ENCODE results near the gene DCANP1.

Gene DCANP1

DNA sequence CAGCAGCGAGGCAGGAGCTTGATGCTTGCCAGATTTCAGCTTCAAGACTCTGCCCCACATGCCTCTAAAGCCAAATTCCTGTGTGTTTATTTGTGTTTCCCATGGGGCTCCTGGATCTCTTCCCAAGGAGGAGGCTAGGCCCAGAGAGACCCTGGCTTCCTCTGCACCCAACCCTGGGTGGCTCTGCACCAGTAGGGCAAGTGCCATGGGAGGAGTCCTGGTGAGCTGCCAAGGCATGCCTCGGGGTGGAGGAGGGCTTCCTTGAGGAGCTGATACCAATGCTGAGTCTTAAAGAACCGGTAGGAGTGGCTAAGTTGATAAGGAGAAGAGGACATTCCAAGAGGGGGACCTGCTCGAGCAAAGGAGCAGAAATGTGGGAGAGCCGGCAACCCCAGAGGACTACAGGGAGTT lies 11.8 kb upstream of the DCANP1 start:
- in situ Hi-C loops (cut with MboI; ENCODE audit: low sequenced_read_pairs) = loop anchor here (25.0 kb wide), 1 partner anchor 378 kb away; the partner anchor contains the start of gene SLC25A48

DNA sequence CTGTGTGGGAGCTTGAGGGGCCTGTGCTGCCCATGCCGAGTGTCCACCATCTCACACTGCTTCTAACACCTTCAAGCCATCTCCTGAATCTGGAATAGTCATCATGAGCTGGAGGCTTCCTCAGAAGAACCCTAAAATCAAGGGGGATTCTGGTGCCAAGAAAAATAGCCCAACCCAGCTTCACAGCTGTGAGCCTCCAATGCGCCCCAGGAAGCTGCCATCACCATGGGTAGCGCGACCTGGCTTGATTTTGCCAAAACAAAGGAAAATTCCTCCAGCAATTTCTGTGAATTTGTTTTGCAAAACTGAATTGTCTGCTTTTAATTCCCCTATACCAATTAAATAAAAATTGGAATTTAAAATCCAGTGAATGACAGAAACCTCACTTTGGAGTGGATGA lies 11.2 kb upstream of the DCANP1 start:
- in situ Hi-C loops (cut with MboI; ENCODE audit: low sequenced_read_pairs) = loop anchor here (25.0 kb wide), 1 partner anchor 379 kb away; the partner anchor contains the start of gene SLC25A48

DNA sequence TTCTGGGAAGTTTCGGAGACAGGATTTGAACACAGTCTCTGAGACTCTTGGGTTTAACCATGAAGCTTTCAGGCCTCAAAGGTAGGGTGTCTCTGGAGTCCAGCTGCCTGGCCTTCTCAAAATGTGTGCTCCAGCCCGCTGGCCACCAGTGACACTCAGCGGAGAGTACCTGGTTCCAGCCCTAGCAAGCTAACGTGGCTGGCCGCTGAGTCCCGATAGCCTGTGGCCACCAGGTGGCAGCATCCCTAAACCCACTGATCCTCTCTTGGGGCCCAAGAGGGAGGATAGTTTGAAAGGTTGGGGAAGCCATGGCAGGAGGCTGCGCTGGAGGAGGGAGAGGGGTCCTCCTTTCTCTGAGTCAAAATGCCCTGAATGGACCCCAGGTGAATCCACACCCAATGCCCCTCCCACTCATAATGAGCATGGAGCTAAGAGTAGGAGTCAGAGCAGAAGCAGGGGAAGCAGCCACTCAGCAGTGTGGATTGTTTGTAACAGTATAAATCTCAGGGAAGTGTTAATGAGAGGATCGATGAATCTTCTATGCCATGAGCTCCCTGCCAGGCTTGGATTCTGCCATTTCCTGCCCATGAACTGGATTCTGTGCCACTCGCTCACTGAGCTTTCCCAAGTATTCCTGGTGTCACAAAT lies 10.4 kb upstream of the DCANP1 start:
- in situ Hi-C loops (cut with MboI; ENCODE audit: low sequenced_read_pairs) = loop anchor here (25.0 kb wide), 1 partner anchor 380 kb away; the partner anchor contains the start of gene SLC25A48

DNA sequence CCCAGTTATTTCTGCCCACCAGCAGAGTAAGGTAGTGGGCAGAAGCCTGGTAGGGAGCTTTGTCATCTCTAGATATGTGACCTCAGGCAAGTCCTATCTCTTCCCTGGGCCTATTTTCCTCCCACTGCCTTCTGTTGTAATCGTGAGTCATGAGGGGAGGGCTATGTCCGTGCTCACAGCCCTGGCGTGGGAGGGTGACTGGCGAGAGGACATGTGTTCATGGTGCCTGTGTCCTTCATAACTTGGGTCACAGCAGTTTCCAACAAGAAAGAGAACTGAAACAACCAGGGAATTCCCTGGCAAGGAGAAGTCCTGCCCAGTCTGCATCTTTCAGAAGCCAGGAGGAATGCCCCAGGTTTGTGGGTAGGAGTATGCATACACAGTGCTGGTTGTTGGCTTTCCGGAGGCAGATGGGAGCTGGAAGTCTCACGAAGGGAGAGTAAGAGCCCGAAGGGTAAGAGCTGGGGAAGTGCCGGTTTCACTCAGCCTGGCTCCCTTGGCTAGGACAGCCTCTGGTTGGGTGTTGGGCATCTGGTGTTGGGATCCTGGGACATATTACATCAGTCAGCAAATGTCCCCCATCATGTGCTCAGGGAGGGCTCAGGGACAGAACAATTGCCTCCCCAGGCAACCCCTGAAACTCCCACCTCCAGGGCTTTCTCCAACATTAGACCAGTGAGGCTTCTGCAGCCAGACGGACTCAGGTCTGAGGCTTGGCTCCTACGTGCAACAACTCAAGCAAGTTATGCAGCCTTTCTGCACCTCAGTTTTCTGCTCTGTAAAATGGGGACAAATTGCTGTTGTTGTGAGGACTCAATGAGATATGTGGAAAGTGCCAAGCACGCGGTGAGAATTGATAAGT lies 9.3 kb upstream of the DCANP1 start:
- in situ Hi-C loops (cut with MboI; ENCODE audit: low sequenced_read_pairs) = loop anchor here (25.0 kb wide), 1 partner anchor 381 kb away; the partner anchor contains the start of gene SLC25A48

DNA sequence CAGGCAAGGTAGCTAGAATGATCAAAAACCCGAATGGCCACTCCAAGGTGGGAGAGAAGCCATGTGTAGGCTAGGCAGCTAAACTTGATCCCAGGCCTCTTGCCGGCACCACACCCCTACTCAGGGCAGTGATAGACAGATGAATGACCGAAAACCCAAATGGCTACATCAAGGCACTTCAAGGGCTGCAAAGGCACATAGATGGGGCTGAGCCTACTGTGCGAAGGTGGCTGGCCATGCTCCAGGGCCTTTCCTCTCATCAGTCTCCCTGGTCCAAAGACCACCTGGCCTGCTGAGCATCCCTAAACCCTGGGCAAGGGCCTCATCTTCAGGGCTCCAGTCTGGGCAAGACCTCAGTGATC lies 8.7 kb upstream of the DCANP1 start:
- in situ Hi-C loops (cut with MboI; ENCODE audit: low sequenced_read_pairs) = loop anchor here (25.0 kb wide), 1 partner anchor 381 kb away; the partner anchor contains the start of gene SLC25A48

DNA sequence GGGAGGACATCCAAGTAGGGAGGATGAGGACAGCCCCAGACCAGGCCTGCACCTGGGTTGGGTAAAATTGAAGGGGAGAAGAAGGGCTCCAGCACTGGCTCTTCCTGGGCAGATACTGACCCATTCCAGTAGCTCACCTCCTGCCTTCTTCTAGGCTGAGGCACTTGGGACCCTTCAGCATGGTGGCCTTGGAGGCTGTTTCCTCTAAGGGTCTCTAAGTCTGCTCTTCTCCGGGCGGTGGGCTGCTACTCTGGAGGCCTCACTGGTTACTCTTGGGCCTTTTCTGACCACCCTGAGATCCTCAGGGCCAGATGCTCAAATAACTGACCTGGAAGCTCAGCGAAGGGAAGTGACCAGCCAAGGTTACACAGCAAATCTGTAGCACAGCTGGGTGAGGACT lies 7.8 kb upstream of the DCANP1 start:
- in situ Hi-C loops (cut with MboI; ENCODE audit: low sequenced_read_pairs) = loop anchor here (25.0 kb wide), 1 partner anchor 382 kb away; the partner anchor contains the start of gene SLC25A48

DNA sequence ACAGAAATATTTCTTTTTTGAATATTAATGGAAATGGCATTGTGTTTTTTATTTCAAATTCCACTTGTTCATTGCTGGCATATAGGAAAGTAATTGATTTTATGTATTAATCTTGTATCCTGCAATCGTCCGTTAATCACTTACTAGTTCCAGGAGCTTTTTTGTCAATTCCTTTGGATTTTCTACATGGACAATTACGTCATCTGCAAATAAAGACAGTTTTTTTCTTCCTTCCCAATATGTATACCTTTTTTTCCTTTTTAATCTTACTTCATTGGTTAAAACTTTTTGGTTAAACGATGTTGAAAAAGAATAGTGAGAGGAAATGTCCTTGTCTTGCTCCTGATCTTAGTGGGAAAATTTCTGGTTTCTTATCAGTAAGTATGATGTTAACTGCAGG lies 6.5 kb upstream of the DCANP1 start:
- in situ Hi-C loops (cut with MboI; ENCODE audit: low sequenced_read_pairs) = loop anchor here (25.0 kb wide), 1 partner anchor 384 kb away; the partner anchor contains the start of gene SLC25A48

DNA sequence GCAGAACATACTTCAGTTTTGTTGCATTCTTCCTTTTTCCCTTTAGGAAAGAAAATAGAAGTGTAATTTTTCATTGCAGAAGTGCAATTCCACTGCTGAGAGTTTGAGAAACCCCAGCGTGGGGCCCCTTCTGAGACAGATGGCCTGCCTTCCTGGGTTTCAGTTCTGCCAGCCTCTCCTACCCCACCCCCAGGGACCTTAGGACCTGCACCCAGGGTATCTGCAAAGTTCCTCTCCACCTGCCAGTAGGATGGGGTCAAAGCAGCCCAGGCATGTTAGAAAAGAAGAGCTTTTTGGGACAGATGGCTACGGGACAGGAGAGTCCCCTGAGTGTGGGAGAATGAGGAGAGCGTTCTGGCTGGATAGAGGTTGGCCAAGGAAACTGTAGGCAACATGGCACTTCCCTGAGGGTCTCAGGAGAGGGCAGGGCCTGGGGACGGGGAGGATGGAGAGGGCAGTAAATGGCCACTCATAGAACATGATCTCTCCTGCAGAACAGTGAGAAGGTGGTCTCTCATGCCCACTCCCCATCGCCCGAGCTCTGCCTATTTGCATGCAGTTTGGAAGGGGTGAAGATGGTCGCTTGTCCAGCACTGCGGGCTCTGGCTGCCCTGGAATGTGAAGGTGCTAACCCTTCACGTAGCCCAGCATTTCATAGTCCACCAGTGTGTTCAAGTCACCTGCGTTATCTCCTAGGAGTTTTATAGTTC lies 5.3 kb upstream of the DCANP1 start, which contains the start of gene TIFAB:
TSS of gene TIFAB (minus strand) at position 31 of the 710 bp plus-strand sequence. CDS start 2,412 bp downstream, outside the sequence.
- in situ Hi-C loops (cut with MboI; ENCODE audit: low sequenced_read_pairs) = loop anchor here (25.0 kb wide), 1 partner anchor 385 kb away; the partner anchor contains the start of gene SLC25A48

DNA sequence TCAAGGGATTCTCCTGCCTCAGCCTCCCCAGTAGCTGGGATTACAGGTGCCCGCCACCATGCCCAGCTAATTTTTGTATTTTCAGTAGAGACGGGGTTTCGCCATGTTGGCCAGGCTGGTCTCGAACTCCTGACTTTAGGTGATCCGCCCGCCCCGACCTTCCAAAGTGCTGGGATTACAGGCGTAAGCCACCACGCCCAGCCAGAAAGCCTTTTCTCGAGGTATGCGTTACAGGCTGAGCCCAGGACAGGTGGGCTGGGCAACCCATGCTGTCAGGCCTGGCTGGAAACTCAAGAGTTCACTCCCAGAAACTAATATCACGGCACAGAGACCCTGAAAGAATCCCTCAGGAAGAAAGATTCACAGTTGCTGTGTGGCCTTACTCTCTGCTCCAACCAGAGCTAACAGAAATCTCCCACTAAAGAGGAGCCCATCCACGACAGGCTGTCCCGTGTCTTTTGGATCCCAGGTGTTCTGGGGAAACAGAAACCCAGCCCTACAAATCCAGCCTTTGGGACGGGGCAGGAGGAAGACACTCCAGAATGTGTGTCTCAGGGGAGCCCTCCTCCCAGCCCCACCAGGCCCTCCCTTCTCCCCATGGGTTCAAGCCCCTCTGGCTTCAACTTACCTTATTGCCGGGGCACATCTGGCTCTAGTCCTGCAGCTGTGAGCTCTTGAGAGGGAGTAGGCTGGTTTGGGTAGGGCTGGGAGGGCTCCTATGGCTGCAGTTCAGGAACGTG lies 4.6 kb upstream of the DCANP1 start:
- in situ Hi-C loops (cut with MboI; ENCODE audit: low sequenced_read_pairs) = loop anchor here (25.0 kb wide), 1 partner anchor 386 kb away; the partner anchor contains the start of gene SLC25A48

DNA sequence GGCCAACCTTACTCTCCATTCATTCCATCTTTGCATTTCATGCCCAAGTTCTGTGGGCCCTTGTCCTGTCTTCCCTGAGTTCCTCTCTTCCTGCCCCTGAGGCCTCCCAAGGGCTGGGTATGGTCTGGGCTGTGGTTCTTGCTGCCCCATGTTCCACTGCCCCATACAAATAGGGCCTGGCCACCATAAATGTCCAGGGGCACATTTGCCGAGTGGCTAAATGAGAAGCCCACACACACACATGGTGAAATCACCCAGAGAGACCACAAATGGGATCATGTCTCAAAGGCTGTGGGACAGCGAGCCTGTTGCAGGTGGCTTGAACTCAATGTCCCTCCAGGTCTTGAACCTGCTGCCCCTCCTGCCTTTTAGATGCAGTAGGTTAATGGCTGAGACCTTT lies 3.8 kb upstream of the DCANP1 start:
- in situ Hi-C loops (cut with MboI; ENCODE audit: low sequenced_read_pairs) = loop anchor here (25.0 kb wide), 1 partner anchor 386 kb away; the partner anchor contains the start of gene SLC25A48

DNA sequence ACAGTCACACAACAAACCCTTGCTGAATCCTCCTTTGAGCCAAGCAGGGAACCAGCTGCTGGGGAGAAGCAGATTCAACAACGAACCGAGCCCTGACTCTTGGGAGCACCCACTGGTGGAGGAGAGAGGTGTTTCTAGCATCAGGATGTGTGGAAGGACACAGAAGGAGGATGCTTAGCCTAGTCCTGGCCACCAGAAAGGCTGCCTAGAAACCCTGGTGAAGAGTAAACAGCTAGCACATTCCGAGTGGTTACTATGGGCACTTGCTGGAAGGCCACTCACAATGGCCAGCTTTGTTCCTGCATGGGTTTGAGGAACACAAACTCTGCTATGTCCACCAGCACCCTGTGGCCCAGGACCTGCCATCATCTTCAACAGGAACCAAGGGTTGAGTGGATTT lies 3.2 kb upstream of the DCANP1 start:
- in situ Hi-C loops (cut with MboI; ENCODE audit: low sequenced_read_pairs) = loop anchor here (25.0 kb wide), 1 partner anchor 387 kb away; the partner anchor contains the start of gene SLC25A48

DNA sequence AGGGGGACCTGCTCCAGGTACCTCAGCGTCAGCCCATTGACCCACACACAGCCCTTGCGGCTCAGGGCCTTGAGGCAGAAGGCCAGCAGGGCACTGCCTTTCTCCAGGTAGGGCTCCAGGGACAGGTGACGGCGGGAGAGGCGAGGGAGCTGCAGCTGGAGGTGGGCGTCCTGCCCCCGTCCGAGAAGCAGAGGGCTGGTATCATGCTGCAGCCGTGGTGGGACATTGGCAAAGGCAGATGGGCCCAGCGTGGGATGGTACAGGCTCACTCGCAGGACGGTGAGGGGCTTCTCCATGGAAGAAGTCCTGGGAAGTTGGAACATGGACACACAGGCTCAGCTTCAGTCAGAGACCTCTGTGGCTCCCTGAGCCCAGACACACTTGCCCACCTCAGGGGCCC lies 2.5 kb upstream of the DCANP1 start:
- in situ Hi-C loops (cut with MboI; ENCODE audit: low sequenced_read_pairs) = loop anchor here (25.0 kb wide), 1 partner anchor 388 kb away; the partner anchor contains the start of gene SLC25A48

DNA sequence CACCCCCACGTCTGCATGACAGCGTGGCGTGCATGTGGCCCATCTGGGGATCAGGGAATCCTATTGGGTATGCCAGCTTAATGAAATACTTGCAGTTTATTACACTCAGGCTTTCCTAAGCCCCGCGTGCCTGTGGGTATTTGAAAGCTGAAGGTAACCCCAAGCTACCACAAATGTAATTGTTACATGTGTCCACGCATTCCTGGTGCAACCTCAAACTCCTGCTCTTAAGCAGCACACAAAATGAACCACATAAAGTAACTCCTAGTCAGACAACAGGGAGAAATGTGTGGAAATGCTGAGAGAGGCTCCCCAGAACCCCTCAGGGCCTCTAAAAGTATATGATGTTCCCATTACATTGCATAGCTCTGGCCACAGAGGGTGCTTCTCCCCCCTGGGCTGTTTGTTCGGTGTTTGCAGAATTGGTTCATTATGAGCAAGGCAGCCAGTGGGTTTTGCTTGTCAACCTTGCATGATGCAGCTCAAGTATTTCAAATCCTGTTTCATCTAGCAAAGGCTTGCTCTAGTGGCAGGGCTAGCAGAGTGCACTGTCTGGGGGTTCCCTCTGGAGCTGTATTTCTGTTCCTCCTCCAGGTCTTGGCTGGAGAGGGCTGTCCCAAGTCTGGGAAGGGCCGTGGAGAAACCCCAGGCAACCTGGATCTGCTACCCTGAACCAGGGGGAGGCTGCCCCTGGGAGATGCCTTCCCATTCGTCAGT lies 1.8 kb upstream of the DCANP1 start:
- in situ Hi-C loops (cut with MboI; ENCODE audit: low sequenced_read_pairs) = no loop called here

DNA sequence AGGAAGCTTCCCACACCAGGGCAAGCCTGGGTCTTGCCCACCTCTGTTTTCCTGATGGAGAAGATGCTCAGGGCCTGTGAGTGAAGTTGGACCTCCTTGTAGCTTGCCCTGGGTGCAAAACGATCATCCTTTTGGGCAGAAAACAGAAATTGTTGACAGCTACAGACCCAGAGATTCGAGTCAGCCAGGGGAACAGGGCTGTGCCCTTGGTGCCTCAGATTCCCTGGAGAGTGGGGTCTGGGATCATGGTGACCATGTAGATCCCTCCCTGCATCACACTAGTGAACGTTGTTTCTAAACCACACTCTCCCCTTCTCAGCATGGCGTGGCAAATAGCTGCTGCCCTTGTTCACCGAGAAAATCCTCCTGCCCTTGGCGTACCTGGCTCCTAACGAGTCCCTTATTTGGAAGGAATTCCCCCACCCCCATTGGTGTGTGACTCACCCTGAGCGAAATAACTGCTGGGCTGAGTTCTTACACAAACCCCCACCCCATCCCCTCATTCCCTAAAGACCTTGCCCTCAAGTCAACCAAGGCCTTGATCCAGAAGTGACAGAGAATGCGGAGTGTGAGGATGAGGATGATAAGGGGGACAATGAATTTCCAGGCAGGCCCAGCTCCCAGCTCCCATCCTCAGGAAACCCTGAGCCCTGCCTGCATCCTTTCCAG lies 1.1 kb upstream of the DCANP1 start:
- in situ Hi-C loops (cut with MboI; ENCODE audit: low sequenced_read_pairs) = no loop called here

DNA sequence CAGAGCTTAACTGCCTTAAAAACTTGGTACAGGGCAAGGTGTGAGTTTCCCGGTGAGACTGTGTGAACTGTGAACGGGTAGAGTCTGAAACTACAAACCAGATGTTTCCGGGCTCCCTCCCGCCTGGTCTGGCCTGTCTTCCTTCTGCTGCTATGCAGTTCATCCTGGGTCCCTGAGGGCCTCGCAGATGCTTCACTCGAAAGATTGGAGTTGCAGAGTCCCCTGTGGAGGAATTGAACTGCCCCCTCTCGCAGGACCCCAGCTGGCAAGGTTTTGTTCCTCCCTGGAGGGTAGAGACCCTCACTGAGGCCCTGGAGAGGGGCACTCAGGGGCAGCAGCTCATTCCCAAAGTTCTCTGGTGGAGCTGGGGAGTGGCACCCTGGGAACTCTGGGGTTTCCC lies 533 bp downstream of the DCANP1 start:
- in situ Hi-C loops (cut with MboI; ENCODE audit: low sequenced_read_pairs) = no loop called here

DNA sequence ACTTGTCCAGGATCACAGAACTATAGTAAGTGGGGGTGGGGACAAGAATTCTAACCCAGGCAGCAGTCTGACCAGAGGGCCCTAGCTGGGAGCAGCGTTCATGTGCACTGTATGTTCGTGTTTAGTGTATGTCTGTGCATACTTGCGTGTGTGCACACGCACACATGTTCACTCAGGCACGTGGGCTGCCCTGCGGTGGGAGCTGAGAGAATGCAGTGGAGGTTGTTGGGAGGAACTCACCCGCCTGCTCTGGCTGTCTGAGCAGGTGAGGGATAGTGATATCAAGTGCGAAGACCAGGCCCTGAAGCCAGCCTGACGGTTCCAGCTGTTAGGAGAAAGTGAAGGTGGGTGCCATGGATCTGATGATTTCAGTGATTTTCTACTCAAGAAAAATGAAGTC lies 942 bp downstream of the DCANP1 start:
- in situ Hi-C loops (cut with MboI; ENCODE audit: low sequenced_read_pairs) = no loop called here

DNA sequence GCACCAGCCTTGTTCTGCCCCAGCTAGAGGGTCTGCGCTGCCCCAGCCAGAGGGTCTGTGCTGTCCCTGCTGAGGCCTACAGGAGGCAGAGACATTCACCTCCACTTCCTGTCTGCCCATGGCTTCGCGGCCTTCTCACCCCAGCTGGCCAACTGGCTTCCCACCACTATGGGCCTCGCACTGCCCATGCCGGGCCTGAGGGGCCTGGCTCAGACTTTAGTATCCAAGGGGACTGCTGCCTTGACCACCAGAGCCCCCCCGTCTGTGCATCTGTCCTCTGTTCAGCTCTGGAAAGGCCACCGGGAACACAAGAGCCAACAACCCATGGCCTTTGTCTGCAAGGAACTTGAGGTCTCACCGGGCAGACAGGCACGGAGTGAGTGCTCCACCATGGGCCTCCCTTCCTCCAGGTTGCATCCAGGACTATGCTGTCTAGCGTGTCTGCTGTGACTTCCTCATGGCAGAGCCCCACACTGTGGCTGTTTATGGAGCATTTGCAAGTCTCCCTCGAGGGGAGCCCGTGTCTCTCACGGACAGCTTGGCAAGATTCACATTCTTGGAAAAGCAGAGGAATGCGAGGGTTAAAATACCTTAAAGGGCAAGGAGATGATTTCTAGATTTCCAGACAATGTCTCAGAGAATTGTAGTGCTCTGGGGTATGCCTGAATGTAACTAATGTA lies 1.7 kb downstream of the DCANP1 start:
- in situ Hi-C loops (cut with MboI; ENCODE audit: low sequenced_read_pairs) = no loop called here

DNA sequence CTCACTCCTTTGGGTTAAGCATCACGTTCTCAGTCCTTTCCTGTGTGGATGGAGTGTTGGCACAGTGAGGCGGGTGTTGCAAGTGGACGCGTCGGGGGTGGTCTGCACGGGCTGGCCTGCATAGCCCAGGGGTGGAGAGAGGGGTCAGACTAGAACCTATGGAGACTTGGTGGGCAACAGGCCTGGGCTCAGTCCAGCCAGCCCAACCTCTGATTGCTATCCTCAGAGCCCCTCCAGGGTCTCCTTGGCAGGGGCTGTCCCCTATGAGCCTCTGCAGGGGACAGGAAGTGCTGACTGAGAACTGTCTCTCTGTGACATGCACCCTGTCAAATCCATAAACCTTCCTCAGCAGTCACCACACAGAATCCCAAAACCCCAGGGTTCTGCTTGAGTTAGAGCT lies 2.3 kb downstream of the DCANP1 start:
- in situ Hi-C loops (cut with MboI; ENCODE audit: low sequenced_read_pairs) = no loop called here
